ENCODE data around the gene CLEC2A. TPM values are rescaled to one million over a fixed set of nuclear protein-coding genes. Genes with fewer than 3 reads are reported as not detected.

The CLEC2A gene
- total and polyA plus RNA-seq, 2 donors (not counting 3 experiments of a cell fraction or from before 2014, with no cell fraction given): not detected

- no peak for DNase-seq (ENCODE audit: low read depth, low spot score)
- intact Hi-C loops (cut with micrococcal nuclease): no loop called here
- H3K79me2 ChIP-seq (ENCODE audit: control insufficient read depth, insufficient read depth, low read length): no peaks in the 10 kb centered on the region
- H3K9me3 ChIP-seq (replicated peaks; ENCODE audit: control insufficient read depth, insufficient read depth, low read length): no peaks in the 10 kb centered on the region
- H4K20me1 ChIP-seq (replicated peaks; ENCODE audit: control insufficient read depth, extremely low read depth, insufficient read depth, low read length): no peaks in the 10 kb centered on the region
- TF ChIP-seq CTCF (IDR thresholded peaks at IDR 0.05; ENCODE audit: extremely low read depth in 1 of 2, insufficient read depth in 1 of 2, low read depth in 1 of 2, low read length in 2 of 2): no peak
- TF ChIP-seq MYC (IDR thresholded peaks at IDR 0.05; ENCODE audit: low read depth, low read length): no peak
- no peak for TF ChIP-seq GATA2 (IDR thresholded peaks at IDR 0.05; ENCODE audit: insufficient read depth, insufficient read length, low read depth, low read length)
- TF ChIP-seq POLR2A (IDR thresholded peaks at IDR 0.05; ENCODE audit: low read depth, low read length): no peak
- no peak for TF ChIP-seq EZH2 (IDR thresholded peaks at IDR 0.05; ENCODE audit: borderline replicate concordance, low read depth, low read length, severe bottlenecking)
- no peak for TF ChIP-seq MAX (IDR thresholded peaks at IDR 0.05; ENCODE audit: insufficient read depth, insufficient read length)
- TF ChIP-seq POLR2AphosphoS5 (IDR thresholded peaks at IDR 0.05; ENCODE audit: insufficient read depth, low read depth, low read length): no peak
- TF ChIP-seq JUN (IDR thresholded peaks at IDR 0.05; ENCODE audit: borderline replicate concordance, insufficient read depth, insufficient read length, low read depth): no peak
- no peak for TF ChIP-seq FOS (IDR thresholded peaks at IDR 0.05; ENCODE audit: borderline replicate concordance, insufficient read depth, low read length)
- H3K9ac ChIP-seq (replicated peaks; ENCODE audit: extremely low read depth, insufficient read depth, low read length): no peak overlapping the region
- no peak overlapping the region for H2AFZ ChIP-seq (ENCODE audit: low read depth, low read length)
- no peak overlapping the region for H3K4me3 ChIP-seq (replicated peaks in 1 of 3; ENCODE audit: insufficient read depth in 1 of 3, low read depth in 1 of 3, low read length in 3 of 3)
- no peak overlapping the region for H3K27ac ChIP-seq (ENCODE audit: insufficient read depth, low read depth, low read length)
- ChIA-PET POLR2A (no interaction called here), CTCF (interaction anchor here (1.2 to 3.3 kb wide), 3 partner anchors 9 to 180 kb away, joined by 6 to 12 read pairs (median 9); no protein-coding TSS in a partner anchor)
- no peaks in the 10 kb centered on the region for H3K27me3 ChIP-seq (ENCODE audit: control insufficient read depth in 2 of 2, insufficient read depth in 2 of 2, low read length in 2 of 2)
- dilution Hi-C loops (cut with MboI; ENCODE audit: extremely low pct_ligation_motif_present, low sequenced_read_pairs): no loop called here
- FAIRE-seq: no peak
- no peaks in the 10 kb centered on the region for H3K4me1 ChIP-seq (ENCODE audit: control insufficient read depth, extremely low read depth, insufficient read depth, low read length)
- no peak overlapping the region for H3K4me2 ChIP-seq (ENCODE audit: insufficient read depth, low read length)
- no peaks in the 10 kb centered on the region for H3K36me3 ChIP-seq (ENCODE audit: control insufficient read depth in 2 of 2, extremely low read depth in 1 of 2, insufficient read depth in 2 of 2, low read length in 2 of 2)
- BruUV-seq (replicated peaks): no TSS peak
- H3K9me1 ChIP-seq (replicated peaks; ENCODE audit: control insufficient read depth, extremely low read depth, insufficient read depth, low read length): no peaks in the 10 kb centered on the region
Observed at GRCh38 chr12:9931245-9931644, 925 bp downstream of the CLEC2A start.
